ENCODE results near the gene TMCO5A.

TMCO5A gene

GRCh38 chr15:37978231-37978630 is 43.8 kb downstream of the TMCO5A start:
- no peak for DNase-seq

- DNase-seq = no peak
Measured at GRCh38 chr15:37979671-37980409, 45.4 kb downstream of the TMCO5A start.

- DNase-seq = no peak
Measured at GRCh38 chr15:37981201-37981600, 46.8 kb downstream of the TMCO5A start.

- DNase-seq = no peak
Measured at GRCh38 chr15:37981775-37982174, 47.3 kb downstream of the TMCO5A start.

GRCh38 chr15:37984368-37984767 is 49.9 kb downstream of the TMCO5A start:
- DNase-seq = no peak

GRCh38 chr15:37995461-37996347 is 61.3 kb downstream of the TMCO5A start:
- no peak for DNase-seq

All from stimulated activated CD8-positive, alpha-beta memory T cell treated with anti-CD3 and anti-CD28 coated beads, Interleukin-4, amount 100 ng/mL, for 48 hours (primary cell).